ENCODE measurements around the gene PSMA6.

DNA sequence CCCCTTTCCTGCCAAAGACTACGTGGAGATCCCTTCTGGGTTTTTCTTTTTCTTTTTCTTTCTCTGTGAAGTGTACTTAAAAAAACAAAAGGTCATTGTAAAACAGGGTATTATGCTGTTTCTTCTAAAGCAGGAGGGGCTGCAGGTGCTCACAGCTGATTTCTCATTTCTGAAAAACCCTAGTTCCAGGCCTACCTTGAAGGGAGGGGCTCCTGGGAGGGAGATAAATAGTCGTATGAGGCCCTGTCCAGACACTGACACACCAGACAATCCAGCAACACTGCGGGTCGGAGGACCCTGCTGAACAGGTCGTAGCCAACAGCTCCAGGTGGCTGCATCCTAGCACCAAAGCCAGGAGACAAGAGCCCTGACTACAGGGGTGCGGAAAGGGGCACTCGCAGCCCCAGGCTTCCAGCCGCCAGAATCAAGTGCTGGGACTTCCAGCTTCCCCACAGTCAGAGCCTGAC is 41.1 kb downstream of the PSMA6 start:
- TF ChIP-seq POLR2A (IDR thresholded peaks at IDR 0.05; ENCODE audit: low read depth) (no peak), POLR2AphosphoS5 (IDR thresholded peaks at IDR 0.05) (no peak)
- TF ChIP-seq, protein P1, sequence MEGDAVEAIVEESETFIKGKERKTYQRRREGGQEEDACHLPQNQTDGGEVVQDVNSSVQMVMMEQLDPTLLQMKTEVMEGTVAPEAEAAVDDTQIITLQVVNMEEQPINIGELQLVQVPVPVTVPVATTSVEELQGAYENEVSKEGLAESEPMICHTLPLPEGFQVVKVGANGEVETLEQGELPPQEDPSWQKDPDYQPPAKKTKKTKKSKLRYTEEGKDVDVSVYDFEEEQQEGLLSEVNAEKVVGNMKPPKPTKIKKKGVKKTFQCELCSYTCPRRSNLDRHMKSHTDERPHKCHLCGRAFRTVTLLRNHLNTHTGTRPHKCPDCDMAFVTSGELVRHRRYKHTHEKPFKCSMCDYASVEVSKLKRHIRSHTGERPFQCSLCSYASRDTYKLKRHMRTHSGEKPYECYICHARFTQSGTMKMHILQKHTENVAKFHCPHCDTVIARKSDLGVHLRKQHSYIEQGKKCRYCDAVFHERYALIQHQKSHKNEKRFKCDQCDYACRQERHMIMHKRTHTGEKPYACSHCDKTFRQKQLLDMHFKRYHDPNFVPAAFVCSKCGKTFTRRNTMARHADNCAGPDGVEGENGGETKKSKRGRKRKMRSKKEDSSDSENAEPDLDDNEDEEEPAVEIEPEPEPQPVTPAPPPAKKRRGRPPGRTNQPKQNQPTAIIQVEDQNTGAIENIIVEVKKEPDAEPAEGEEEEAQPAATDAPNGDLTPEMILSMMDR (IDR thresholded peaks at IDR 0.05): no peak

Measured in esophagus muscularis mucosa (tissue), 3 donors.